Stimulated activated CD4-positive, alpha-beta T cell treated with anti-CD3 and anti-CD28 coated beads, TNF-alpha, amount 100 ng/mL, for 4 hours (primary cell): ENCODE data around the gene CACUL1.

Experiments
- DNase-seq, 3 experiments: peaks; one replicate each; pipeline ENCODE4 v3.0.0-alpha.2; 2020; ENCODE audit warnings: low read depth in 3 of 3

The CACUL1 gene

DNA sequence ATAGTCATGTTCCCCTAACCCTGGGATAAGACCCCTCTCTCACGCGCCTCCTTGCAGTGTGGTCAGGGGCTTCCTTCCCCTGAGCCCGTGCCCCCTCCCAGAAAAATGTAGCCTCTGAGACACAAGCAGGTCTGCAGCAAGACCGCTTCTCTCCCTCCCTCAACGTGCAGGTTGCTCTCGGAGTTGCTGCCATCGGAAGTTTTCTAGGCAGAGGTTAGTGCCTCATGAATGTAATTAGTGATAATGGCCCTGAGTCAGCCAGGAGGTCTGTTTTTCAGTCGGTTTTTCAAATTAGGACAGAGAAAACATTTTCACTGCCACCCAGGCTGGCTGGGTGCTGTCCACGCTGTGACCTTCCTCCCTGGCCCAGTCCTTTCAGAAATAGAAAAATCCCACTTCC, 116.1 kb downstream of the CACUL1 start:
- DNase-seq, result no peak

DNA sequence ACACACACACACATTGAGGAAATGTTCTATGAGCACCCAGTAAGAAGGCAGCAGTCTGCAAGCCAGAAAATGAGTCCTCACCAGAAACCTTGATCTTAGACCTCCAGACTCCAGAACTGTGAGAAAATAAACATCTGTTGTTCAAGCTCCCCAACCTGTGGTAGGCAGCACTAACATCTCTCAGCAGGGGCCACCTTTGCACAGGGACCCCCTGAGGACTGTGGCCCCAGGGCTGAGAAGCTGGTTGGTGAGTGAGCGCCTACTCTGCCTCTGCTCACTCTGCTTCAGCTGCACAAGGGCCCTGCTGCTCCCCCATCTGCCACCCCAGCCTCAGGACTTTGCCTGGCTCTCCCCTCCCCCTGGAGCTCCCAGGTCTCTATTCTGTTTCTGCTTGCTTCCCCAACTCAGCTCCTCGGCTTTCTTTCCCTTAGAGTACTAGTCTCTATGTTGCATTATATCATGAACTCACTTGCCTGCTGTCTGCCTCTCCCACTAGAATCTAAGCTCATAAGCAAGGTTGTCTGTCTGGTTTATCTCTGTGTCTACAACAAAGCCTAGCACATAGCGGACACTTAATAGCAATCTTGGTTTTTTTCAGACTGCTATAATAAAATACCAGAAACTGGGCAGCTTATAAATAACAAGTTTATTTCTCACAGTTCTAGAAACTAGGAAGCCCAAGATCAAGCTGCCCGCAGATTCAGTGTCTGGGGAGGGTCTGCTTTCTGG, 118.9 kb downstream of the CACUL1 start:
- no peak for DNase-seq

DNA sequence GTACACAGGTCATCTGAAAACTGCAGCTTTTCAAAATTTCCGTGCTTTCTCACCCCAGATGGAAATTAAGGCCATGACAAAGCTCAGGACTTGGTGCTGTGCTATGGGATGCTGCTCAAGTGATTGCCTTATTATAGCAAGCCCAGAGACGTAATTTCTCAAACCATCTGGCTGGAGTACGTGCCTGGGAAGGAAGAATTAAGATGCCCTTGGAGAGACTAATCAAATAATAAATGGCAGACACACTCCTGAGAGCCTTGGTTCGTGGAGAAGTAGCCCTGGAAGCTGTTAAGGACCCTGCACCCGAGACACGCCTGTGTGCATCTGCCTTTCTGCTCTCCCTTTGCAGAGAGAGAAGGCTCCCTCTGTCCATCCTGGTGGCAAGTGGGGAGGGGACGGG, 121.0 kb downstream of the CACUL1 start:
- DNase-seq, result no peak

DNA sequence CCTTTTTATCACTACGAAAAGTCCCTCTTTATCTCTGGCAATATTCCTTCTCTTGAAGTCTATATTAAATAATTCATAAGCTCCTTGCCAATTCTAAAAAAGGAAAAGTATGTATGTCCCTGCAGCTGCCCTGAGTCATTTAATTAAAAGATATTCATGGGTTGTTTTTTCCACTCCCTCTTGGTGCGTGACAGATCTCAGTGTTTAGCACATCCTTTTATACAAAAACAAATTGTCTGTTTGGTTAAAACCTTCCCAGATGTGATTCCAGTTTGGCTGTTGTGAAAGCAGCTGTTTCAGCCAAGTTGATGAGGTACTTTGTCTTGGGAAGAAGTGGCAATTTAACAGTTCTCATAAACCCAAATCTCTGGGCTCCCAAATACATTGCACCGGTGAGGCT, 125.6 kb downstream of the CACUL1 start:
- DNase-seq, result no peak

DNA sequence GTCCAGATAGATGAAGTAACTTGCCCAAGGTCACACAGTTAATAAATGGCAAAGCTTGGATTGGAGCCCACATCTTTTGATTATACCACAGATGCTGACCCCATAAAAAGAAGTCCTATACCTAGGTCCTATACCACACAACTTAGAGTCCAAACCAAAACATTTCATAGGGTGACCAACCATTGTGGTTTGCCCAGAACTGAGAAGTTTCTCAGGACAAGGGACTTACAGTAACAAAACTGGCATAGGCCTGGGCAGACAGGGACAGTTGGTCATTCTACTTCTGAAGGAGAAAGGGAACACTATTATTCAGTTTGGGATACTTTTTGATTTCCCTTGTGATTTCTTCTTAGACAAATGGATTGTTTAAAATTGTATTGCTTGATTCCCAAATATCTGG, 126.4 kb downstream of the CACUL1 start:
- DNase-seq, result no peak

DNA sequence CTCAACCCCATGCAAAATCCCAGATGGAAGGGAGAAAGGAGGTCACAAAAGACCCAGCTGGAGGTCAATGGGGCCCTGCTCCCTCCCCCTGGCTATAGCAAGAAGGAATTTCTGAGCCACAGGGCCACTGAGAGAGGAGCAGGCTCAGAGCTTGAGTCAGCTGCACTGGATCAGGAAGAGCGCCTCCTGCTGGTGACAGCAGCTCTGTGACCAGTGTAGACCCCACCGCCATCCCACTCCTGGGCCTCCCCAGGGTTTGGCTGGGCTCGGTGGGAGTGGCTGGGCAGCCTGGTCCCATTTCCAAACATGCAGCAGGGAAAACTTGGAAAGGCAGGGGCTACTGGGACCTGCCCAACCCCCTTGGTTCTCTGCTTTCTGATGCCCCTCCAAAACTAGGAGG, 127.8 kb downstream of the CACUL1 start:
- DNase-seq, result no peak
